ENCODE measurements around the gene SIM2.
"Not testable (repeated sequence)": the region's sequence is repeated elsewhere in the genome, so short reads cannot be mapped to it uniquely, and the experiment has no call there.

The SIM2 gene

GRCh38 chr21:36698981-36699545 lies at the start of gene SIM2:
Gene SIM2, plus strand, starts transcription at chr21:36699115. Its CDS starts 632 bp downstream, at chr21:36699747.
- DNase-seq (ENCODE audit: extremely low read depth in 1 of 2, low read depth in 1 of 2): no peak

- DNase-seq (ENCODE audit: extremely low read depth in 1 of 2, low read depth in 1 of 2): no peak
These were observed 44.6 kb upstream of the SIM2 start for GRCh38 chr21:36654324-36654723.

- DNase-seq (ENCODE audit: extremely low read depth in 1 of 2, low read depth in 1 of 2): no peak
These were observed 44.1 kb upstream of the SIM2 start for GRCh38 chr21:36654796-36655325.

- no peak for DNase-seq (ENCODE audit: extremely low read depth in 1 of 2, low read depth in 1 of 2)
These were observed 42.8 kb upstream of the SIM2 start for GRCh38 chr21:36656138-36656537.

GRCh38 chr21:36657290-36657689 lies 41.6 kb upstream of the SIM2 start:
- not testable (repeated sequence) for DNase-seq (ENCODE audit: extremely low read depth in 1 of 2, low read depth in 1 of 2)

- DNase-seq (ENCODE audit: extremely low read depth in 1 of 2, low read depth in 1 of 2): no peak
These were observed 40.9 kb upstream of the SIM2 start for GRCh38 chr21:36657999-36658398.

GRCh38 chr21:36658926-36659325 lies 40.0 kb upstream of the SIM2 start:
- no peak for DNase-seq (ENCODE audit: extremely low read depth in 1 of 2, low read depth in 1 of 2)

- no peak for DNase-seq (ENCODE audit: extremely low read depth in 1 of 2, low read depth in 1 of 2)
These were observed 37.2 kb upstream of the SIM2 start for GRCh38 chr21:36661511-36662309.

GRCh38 chr21:36663033-36663855 lies 35.7 kb upstream of the SIM2 start:
- DNase-seq (ENCODE audit: extremely low read depth in 1 of 2, low read depth in 1 of 2): no peak

- no peak for DNase-seq (ENCODE audit: extremely low read depth in 1 of 2, low read depth in 1 of 2)
These were observed 34.3 kb upstream of the SIM2 start for GRCh38 chr21:36664662-36664990.

- no peak for DNase-seq (ENCODE audit: extremely low read depth in 1 of 2, low read depth in 1 of 2)
These were observed 33.1 kb upstream of the SIM2 start for GRCh38 chr21:36665806-36666205.

- DNase-seq (ENCODE audit: extremely low read depth in 1 of 2, low read depth in 1 of 2): no peak
These were observed 30.2 kb upstream of the SIM2 start for GRCh38 chr21:36668713-36669112.

- no peak for DNase-seq (ENCODE audit: extremely low read depth in 1 of 2, low read depth in 1 of 2)
These were observed 27.1 kb upstream of the SIM2 start for GRCh38 chr21:36671836-36672235.

- DNase-seq (ENCODE audit: extremely low read depth in 1 of 2, low read depth in 1 of 2): not testable (repeated sequence)
These were observed 26.6 kb upstream of the SIM2 start for GRCh38 chr21:36672296-36672695.

GRCh38 chr21:36672737-36673136 lies 26.2 kb upstream of the SIM2 start:
- DNase-seq (ENCODE audit: extremely low read depth in 1 of 2, low read depth in 1 of 2): no peak

GRCh38 chr21:36676039-36676950 lies 22.6 kb upstream of the SIM2 start:
- DNase-seq (ENCODE audit: extremely low read depth in 1 of 2, low read depth in 1 of 2): no peak

- no peak for DNase-seq (ENCODE audit: extremely low read depth in 1 of 2, low read depth in 1 of 2)
These were observed 21.5 kb upstream of the SIM2 start for GRCh38 chr21:36677443-36677842.

GRCh38 chr21:36678538-36678937 lies 20.4 kb upstream of the SIM2 start:
- DNase-seq (ENCODE audit: extremely low read depth in 1 of 2, low read depth in 1 of 2): no peak

- DNase-seq (ENCODE audit: extremely low read depth in 1 of 2, low read depth in 1 of 2): no peak
These were observed 17.7 kb upstream of the SIM2 start for GRCh38 chr21:36681117-36681631.

- no peak for DNase-seq (ENCODE audit: extremely low read depth in 1 of 2, low read depth in 1 of 2)
These were observed 13.8 kb upstream of the SIM2 start for GRCh38 chr21:36684957-36685714.
